HG03060 (cell line): Measurements from ENCODE around the gene RNF113B.

ENCODE experiments used
- ATAC-seq: cut with Tn5 transposase; IDR thresholded peaks from one replicate; pipeline ENCODE4 v1.9.1; 2021; ENCODE audit warnings: low read depth, moderate number of reproducible peaks; ENCODE audit not compliant: unreplicated experiment

The RNF113B gene

DNA sequence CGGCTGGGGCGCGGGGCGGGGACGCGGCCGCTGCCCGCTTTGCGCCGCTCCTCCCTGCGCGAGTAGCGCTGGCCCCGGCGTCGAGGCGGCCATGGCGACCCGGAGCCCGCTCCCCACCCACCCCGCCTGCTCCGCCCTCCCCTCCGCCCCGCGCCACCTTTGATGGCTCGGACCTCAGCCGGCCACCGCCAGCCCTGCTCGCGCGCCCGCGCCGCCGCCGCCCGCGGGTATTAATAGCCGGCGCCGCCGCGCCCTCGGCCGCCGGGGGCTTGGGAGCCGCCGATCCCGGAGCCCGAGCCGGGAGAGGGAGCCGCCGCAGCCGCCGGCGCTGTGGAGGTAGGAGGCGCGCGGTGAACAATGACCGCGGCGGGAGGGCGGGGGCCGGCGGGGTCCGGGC lies 33.9 kb downstream of the RNF113B start:
- no peak for ATAC-seq

DNA sequence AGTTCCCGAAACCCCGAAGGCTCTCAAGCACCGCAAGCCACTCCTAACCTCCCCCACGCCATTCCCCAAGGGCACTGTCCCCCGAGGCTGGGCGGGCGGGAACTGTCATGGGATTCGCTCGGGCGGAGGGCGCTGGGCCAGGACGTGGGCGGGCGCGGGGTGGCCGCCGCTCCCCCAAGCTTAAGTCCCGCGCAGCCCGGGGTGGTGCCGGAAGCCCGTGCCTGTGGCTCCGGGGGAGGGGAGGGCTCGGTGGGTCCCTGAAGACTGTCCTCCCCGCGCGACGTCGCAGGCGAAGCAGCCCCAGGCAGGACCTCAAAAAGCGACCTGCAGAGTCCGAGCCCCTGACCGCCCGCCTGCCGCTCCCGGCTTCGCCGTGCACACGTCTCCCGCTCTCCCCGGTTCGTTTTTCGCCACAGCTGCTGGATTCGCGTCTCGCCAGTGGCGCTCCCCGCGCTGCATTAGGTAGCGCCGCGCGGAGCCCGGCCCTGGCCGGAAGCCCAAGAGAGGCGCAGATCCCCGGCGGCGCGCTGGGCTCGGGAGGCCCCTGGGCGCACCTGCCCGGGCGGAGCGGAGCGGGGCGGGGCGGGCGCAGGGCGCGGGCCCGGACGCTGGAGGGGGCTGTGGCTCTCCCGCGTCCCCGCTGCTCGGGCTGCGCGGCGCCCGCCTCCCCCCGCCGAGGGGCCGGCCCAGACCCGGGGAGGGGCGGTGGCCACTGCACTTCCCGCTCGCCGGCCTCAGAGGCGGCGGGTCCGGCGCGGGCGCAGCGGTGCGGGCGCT lies 34.5 kb downstream of the RNF113B start, which contains the start of gene FARP1:
TSS of gene FARP1 (plus strand) at position 715 of the 777 bp plus-strand sequence. CDS start 70,149 bp downstream, outside the sequence.
- ATAC-seq, result peak; percentile 37

DNA sequence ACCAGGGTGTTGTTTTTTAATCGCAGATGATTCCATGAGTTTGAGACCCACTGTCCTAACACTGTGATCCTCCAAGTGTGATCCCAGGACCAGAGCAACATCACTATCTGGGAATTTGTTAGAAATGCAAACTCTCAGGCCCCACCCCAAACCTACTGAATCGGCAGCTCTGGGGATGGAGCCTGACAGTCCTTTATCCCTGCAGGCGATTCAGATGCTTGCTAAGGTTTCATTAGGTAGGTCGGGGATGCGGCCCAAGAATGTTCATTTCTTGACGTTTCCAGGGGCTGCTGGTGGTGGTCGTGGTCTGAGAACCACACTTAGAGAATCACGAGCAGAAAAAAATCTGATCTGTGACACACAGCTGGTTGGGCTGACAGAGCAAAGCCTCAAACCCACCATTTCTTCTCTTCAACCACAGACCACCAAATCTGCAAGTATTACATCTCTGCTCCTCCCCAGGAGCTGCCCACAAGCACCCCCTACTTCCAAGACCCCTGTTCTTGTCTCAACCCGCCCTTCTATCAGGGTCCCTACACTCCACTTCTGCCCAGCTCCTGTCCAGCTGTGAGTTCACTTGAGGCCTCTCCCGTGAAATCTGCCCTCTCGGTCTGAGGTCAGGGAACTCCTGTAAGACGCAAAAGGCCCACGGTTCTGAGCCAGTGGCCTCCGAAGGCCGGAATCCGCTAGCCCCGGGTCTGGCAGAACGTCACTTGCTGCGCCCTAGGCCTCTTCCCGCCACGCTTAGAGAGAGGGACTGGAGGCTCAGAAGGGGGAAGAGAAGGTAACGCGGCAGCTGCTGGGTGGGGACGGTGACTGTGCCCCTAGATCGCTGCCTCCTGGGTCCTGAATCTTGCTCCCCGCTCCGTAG lies 35.3 kb downstream of the RNF113B start:
- no peak for ATAC-seq

DNA sequence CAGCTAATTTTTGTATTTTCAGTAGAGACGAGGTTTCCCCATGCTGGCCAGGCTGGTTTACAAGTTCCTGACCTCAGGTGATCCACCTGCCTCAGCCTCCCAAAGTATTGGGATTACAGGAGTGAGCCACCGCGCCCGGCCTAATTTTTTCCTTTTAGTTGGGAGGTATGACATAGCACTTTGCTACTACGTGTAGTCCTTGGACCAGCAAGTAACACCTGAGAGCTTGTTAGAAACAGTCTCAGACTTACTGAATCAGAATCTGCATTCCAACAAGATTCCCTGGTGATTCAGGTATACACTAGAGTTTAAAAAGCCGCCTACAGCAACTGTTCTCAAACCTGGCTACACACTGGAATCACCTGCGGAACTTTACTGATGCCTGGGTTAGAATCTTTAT lies 36.0 kb downstream of the RNF113B start:
- no peak for ATAC-seq

DNA sequence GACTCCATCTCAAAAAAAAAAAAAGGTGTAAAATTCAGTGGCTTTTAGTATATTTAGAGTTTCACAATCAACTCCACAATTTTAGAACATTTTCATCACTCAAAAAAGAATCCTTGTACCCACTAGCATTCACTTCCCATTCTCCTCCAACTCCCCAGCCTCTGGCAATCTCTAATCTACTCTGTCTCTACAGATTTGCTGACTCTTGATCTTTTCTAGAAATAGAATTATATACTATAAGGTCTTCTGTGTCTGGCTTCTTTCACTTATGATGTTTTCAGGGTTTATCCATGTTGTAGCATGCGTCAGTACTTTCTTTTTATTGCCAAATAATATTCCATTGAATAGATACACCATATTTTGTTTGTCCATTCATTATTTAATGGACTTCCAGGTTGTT lies 42.2 kb downstream of the RNF113B start:
- no peak for ATAC-seq

DNA sequence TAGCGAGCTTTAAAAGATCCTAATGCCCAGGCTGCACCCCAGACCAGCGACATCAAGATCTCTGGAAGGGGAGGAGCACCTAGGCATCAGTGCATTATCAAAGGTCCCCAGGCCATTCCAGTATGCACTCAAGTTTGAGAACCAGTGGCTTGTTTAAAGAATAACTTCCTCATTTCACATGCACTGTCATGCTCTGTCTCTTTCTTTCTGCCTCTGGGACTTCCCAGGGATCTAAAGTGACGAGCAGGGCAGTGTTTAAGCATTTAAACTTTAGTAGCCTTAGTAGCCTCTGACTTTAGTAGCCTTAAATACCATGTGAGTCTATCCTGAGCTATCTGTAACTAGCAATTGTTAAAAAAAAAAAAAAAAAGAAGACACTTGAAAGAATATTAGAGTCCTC lies 43.1 kb downstream of the RNF113B start:
- peak; percentile 80 for ATAC-seq

DNA sequence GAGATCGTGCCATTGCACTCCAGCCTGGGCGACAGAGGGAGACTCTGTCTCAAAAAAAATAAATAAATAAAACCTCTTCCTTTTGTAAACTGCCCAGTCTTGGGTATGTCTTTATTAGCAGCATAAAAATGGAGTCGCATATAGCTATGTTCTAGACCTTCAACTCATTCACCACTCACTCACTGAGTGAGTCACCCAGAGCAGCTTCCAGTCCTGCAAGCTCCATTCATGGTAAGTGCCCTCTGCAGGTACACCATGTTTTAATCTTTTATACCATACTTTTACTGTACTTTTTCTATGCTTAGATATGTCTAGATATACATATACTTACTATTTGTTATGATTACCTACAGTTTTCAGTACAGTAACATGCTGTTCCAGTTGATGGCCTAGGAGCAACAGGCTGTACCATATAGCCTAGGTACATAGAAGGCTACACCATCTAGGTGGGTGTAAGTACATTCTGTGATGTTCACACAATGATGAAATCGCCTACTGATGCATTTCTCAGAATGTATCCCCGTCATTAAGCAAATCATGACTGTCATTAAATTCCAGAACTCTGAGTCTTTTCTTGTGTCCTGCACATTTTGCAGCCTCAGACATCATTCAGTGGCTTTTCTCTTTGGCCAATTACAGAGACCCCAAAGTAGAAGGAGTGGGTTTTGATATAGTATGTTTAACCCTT lies 47.9 kb downstream of the RNF113B start:
- no peak for ATAC-seq
